ENCODE measurements around the gene ANO6.
"Not testable (repeated sequence)": the region's sequence is repeated elsewhere in the genome, so short reads cannot be mapped to it uniquely, and the experiment has no call there.

ANO6 gene

DNA sequence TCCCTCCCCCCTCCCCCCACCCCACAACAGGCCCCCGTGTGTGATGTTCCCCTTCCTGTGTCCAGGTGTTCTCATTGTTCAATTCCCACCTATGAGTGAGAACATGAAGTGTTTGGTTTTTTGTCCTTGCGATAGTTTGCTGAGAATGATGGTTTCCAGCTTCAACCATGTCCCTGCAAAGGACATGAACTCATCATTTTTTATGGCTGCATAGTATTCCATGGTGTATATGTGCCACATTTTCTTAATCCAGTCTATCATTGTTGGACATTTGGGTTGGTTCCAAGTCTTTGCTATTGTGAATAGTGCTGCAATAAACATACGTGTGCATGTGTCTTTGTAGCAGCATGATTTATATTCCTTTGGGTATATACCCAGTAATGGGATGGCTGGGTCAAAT is 101.4 kb downstream of the ANO6 start:
- DNase-seq: not testable (repeated sequence)

DNA sequence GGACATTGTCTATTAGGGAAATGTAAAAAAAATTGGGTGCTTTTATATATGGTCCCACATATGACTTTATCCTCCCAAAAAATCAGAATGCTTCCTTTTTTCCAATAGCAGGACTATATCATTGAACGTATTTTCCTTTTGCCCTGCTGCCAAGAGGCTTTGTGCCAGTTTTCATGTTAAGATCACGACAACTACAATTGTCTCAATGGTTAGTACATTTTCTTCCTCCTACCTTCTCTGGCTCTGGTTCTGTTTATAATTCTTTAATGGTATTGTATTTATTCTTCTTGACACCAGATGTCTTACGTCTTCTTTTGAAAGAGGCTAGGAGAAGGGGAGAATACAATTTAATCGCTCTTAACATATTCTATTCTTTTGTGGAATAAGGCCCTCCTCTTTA is 106.9 kb downstream of the ANO6 start:
- no peak for DNase-seq

DNA sequence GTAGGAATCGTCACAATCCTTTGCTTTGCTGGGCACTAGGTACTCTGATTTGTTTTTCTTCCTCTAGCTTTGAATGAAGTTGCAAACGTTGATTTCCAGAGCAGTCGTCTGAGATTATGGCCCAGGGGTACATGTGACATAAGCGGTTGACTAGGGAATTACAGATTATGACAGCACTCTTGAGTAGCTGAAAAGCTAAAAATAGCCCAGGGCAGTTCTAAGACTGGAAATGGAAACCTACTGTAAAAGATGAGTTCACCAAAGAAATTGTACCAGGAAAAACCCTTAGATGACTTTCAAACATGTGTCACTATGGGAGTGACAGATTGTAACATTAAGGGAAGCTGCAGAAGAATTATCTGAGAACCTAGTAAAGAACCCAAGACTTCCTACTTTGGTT is 108.5 kb downstream of the ANO6 start:
- no peak for DNase-seq

DNA sequence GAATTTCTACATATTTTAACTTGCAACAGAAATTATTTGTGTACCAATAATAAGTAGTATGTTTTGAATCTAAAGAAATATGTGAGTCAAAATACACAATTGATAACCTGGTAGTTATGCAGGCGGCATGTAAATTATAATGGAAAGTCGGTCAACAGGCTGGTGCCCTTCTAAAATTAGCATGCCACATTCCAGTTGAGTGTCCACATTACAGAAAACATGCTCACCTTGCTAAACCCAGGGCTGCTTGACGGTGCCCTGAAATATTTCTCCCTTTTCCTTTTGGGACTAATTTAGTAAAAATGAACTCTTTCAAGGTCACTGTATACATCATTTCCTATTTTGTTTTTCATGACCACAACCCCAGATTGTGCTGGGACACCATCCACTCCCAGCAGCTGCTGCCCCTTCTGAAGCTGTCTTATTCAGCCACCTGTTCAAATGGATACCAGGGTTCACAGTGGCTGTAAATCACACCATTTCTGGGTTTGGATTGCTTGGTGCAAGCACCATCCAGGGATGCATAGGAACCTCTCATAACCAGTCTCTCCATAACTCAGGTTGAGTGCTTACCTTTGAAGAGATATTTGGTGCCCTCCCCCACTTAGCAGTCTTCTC is 110.6 kb downstream of the ANO6 start:
- DNase-seq: no peak

DNA sequence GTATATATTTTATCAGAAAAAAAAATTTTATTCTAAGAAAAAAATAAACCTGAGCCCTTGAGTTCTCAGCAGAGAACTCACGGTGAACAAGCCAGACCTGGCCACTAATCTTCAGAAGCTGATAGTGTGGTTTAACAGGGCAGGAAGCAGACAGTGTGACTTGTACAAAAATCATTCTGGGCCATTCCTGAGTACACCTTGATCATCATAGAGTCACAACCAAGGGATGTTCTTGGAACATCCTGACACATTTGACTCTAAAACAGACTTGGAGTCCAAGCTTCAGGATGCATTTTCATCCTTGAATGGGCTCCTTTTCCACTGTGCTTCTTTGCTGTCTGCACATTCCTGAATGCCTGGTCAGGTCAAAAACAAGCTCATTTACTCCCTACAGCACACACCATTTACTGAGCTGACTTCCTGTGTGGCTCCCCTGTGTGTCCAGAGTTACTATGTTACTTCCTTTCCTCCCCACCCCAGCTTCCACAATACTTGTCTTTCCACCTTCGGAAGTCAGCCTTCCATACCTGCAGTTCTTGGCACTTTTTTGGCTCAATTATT is 112.0 kb downstream of the ANO6 start:
- DNase-seq: no peak

DNA sequence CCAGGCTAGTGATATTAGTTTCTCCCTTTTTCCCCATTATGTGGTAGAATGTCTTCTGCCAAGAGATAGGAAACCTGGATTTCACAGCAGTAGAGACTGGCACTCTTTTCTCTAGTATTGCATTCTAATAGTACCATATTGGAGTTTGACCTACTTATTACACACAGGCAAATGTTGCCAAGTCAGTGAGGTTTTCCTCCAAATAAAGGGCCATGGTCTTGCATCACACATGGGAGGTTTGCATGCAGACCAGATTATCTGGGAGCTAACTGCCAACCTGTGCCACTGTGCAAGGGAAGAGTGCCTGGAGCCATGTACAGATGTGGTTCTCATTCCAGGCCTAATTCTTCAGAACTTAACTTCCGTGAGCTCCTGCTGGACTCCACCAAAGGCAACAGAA is 113.3 kb downstream of the ANO6 start:
- no peak for DNase-seq

DNA sequence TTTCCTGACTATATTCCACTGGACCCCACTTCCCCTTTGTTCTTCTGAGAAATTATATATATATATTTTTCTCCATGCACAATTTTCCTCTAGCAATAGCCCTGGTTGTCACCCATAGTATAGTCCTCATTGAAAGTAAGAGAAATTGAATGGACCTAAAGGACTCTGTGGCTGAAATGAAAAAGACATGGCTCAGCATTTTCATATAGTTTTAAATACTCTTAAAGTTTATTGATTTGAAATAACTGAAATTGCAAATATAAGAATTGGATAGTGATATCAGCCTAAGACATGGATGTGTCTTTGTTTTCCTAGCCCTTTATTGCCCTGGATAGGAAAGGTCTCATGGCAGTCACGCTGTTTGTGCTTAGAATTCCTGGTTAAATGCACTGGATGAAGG is 113.8 kb downstream of the ANO6 start:
- no peak for DNase-seq

DNA sequence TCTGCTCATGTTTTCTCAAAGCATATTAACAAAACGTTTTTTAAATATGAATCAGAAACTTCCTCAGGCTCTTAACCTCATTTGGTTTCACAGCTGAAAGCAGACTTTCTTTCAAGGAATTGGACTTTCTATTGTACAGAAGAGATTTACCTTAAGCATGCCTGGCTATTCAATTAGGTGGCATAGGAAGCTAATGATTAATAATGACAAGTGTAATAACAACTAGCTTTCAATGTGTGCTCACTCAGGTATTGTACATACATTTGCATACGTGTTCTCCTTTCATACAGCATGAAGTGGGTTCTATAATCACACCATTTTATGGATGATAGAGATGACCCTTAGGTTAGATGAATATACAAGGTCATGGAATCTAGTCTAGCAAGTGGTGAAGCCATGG is 115.7 kb downstream of the ANO6 start:
- no peak for DNase-seq

DNA sequence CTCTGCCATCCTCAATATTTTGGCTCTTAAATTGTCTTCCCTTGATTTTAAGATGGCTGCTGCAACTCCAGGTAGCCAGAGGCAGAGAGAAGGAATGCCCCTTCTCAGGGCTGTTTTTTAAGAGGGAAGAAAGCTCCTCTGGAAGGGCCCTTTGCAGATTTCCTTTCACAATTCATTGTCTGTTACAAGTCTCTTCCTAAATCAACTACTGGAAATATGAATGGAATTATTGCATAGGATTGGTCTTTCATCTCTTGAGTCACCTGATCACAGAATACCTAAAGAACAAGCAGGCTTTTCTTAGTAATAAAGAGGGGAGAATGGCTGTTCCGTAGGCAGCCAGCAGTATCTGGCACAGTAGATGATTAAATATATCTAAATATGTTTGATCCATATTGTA is 118.5 kb downstream of the ANO6 start:
- no peak for DNase-seq

DNA sequence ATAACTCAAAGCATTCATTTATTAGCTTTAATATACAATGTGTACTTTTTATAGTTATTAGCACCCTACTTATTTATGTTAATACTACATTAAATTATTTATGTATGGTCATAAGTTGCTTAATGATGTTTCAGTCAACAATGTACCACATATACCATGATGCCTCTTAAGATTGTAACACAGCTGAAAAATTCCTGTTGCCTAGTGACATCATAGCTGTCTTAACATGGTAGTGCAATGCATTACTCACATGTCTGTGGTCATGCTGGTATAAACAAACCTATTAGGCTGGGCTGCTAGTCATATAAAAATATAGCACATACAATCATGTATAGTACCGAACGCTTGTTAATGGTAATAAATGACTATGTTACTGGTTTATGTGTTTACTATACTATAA is 120.4 kb downstream of the ANO6 start:
- no peak for DNase-seq

DNA sequence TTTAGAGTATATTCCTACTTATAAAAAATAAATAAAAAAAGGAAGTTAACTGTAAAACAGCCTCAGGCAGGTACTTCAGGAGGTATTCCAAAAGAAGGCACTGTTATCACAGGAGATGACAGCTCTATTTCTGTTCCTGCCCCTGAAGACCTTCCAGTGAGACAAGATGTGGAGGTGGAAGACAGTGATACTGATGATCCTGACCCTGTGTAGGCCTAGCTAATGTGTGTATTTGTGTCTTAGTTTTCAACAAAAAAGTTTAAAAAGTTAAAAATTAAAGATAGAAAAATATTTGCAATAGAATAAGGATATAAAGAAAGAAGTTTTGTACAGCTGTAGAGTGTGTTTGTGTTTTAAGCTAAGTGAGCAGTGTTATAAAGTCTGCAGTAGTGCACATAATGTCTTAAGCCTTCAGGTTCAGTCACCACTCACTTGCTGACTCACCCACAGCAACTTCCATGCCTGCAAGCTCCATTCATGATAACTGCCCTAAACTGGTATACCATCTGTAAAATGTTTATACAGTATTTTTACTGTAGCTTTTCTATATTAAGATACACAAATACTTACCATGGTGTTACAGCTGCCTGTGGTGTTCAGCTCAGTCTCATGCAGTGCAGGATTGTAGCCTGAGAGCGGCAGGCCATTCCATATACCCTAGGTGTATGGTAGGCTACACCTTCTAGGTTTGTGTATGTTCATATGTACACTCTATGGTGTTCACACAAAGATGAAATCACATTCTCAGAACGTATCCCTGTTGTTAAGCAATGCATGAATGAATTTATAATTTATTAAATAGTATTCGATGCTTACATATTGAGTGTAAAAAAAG is 121.1 kb downstream of the ANO6 start:
- DNase-seq: no peak

DNA sequence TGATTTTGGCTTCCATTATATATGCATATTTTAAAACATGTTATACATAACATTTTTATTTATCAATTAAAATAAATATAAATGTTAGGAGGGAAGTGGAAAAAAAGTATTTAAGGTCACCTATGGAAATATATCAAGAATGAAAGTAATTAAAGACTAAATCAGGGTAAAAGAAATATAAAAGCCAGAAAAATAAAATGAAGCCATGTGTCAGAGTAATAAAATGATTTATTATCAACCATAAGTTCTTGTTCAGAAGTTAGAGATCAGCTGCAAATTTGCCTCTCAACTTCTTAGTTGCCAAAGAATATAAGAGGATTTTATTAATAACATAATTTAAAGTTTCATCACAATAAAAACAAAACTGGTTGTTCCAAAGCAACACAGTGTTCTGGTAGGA is 121.9 kb downstream of the ANO6 start:
- DNase-seq: no peak

DNA sequence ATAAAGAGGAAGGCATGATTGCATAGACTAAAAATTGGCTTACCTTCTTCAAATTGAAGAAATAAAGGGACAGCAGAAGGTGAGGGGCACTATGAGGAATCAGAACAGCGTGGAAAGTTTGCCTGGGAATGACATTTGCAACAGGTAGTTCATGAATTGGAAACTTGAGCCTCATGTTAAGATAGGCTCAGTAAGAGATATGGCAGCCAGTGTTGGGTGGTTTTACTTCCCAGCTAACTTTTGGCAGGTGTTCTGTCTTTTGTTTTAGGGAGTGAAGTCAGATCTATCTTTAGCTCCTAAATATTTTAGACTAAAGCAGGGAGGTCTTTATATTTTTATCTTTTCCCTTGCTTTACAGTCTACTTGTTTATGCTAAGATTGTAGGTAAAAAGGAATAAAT is 122.4 kb downstream of the ANO6 start:
- DNase-seq: no peak

DNA sequence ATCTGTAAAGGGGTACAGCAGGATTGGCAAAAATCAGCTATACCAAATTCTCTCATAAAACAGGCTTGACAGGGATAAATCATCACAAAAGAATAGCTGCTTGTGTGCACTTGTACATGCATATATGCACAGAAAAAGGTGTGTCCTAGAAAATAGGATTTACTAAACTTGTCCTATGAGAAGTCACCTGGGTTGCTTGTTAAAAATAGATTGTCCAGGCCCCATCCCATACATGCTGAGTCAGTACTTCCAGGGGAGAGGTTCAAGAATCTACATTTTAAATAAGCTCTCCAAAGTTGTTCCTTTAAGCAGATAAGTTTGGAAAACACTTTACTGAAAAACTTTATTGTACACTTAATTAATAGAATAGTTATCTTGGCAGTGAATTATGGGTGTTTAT is 123.1 kb downstream of the ANO6 start:
- no peak for DNase-seq

DNA sequence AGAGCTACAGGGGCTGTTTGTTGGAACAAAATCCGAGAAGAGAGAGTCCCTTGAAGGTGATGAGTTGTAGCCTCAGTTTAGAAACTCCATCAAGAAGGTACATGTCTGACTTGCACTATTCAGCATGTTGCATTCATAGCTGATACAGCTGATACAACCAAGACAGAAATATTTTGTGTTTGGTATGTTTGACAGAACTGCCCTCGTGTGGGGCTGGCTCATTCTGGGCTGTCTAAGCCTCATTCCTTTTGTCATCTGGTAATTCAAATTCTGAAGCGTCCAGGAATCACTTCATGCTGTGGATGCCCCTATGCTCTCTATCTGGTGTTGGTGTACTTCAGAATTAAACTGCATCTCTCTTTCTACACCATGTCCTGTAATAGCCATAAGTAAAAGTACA is 126.3 kb downstream of the ANO6 start:
- DNase-seq: no peak

DNA sequence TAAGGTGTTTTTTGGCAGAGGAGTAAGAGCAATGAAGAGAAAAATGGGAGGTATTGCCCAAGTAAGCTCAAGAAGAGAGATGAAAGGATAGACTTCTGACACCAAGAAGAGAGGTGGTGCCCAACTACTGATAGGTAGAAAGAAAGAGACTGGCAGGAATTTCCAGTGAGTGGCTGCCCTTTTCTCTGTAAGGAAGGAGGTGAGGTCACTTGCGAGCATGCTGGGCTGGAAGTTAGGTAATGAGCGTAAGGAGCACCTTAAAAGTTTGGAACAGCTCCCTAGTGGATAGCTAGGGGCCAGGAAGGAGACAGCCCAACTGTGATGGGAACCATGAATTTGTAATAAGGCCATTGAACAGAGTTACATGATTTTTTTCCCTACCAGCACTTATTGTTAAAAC is 127.0 kb downstream of the ANO6 start:
- DNase-seq: no peak

DNA sequence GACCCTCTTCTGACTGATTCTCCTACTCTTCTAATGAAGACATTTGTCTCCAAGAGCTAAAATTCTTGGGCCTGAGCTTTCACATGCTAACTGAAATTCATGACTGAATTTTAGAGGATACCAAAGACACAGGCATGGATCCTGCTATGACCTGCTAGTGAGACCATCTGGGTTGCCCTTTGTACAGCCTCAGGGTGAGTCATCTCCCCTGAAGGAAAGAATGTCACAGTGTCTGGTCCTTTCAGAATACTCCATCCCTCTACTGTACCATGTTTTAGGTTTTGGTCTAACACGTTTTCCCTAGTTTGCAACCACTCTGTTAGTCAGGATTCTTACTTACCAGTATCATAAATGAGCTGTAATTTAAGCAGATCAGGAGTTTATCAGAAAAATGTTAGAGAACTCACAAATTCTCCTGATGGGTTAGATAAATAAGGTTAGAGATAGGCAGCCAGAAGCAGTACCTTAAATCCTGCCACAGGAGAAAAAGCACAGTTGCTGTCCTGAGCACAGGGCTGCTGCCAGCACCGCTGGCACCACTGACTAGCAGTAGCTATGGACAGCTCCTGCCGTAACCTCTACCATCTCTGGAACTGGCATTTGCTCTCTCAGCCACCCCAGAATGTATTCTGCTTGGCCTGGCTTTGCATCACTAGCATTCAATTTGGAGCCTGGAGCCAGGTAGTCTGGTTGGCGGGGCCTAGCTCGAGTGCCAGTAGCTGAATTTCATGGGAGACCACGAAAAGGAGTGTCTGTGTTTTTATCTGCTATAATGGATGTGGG is 127.6 kb downstream of the ANO6 start:
- no peak for DNase-seq

DNA sequence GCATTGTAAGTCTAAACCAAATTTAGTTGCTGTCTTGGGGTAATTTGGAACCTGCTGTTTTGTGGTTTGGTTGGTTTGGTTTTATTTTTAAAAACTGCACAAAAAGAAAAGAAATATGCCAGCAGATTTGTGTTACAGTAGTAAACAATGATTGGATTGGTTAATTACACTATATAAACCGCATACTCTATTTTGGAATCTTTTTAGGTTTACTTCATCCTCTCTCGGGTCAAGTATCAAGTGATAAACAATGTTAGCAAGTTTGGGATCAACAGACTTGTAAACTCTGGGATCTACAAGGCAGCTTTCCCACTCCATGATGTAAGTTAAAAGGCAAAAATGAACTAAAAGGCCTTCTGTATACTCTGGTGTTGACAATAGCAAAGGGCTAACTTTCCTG is 132.4 kb downstream of the ANO6 start:
- DNase-seq: no peak

DNA sequence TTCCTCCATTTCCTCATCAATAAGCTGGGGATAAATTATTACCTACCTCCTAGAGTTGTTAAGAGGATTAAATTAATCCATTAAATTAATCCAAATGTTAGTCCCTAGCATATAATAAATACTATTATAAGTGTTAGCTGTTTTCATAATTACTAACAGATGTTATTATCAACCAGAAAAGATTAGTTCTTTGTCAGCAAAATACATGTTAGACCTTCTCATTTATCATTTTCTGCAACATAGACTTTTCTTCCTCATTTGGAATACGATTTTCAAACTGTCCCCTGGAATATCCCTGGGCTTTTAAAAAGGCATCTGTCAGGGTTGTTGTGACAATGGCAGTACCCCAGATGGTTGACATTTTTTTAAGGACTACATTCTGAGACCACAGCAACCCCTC is 133.1 kb downstream of the ANO6 start:
- DNase-seq: no peak

DNA sequence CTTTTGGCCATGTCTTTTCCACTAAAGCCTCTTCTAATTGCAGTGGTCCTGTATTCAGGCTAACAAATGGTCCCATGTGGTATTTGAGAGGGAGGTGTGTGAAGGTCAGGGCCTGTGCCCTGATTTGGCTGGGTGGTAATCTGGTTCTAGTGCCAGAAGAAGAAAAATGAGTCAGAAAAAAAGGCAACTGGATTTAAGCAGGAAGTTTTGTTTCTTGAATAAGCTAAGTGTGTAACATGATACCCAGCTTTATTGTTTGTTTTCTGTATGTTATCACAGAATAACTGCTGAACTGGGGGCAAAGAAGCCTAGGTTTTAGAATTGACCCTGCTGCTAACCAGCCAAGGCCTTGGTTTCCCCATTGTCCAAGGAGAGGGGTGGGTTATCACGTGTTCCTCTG is 134.0 kb downstream of the ANO6 start:
- DNase-seq: no peak

DNA sequence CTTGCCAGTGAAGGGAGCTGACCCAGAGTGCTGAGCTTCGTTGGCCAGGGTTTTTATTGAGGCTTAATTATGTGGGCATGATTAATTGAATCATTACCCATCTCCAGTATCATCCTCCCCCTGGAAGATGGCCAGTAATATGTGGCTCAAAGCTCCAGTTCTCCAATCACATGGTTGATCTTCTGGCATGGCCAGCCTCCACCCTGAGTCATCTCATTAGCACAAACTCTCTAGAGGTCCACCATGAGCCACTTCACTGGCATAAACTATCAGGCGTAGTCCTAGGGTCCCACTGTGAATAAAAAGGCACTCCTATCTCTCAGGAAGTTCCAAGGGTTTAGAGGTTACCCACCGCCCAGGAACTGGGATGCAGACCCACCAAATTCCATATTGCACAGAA is 135.0 kb downstream of the ANO6 start:
- DNase-seq: no peak

DNA sequence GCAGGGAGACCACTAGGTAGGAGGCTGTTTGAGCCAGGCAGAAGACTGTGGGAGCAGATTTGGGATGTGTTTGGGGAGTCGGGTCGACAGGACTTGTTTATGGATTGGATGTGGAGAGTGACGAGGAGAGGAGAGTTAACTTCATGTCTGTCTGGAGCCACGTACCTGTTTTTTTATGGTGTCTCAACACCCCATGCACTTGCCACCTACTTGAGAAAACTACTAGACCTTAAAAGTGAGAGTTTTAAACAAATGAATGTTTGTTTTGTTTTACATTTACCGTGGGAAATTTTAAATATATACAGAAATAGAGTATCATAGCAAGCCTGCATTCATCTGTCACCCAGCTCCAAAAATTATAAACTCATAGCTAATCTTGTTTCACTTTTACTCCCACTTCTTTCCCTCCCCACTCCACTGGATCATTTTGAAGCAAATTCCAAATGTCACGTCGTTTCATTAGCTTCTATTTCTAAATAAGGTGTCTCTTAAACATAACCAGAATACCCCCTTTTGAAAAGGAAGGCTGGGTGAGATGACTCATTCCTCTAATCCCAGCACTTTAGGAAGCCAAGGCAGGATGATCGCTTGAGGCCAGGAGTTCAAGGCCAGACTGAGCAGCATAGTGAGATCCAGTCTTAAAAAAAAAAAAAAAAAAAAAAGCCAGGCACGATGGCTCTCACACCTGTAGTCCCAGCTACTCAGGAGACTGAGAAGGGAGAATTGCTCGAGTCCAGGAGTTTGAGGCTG is 136.2 kb downstream of the ANO6 start:
- no peak for DNase-seq

DNA sequence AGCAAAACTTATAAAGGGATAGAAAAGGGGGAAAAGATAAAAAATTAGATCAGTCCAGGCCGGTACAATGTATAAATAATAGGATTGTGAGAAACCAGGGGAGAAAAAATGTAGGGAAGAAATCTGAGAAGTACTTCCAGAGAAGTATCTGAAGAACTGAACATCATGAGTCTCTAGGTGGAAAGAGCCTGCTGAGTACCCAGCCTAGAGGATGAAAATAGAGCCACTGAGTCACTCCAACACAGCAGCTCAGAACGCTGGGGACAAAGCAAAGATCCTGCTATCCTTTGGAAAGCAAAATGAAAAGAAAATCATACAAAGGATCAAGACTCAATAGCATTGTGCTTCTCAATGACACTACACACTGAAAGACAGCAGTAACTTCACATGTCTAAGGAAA is 138.0 kb downstream of the ANO6 start:
- no peak for DNase-seq
